Suprapubic skin (tissue), 4 donors: ENCODE results near the gene CXXC5. TPM values are rescaled to one million over a fixed set of nuclear protein-coding genes. Genes with fewer than 3 reads are reported as not detected.

Experiments
- DNase-seq, 2 donors: peaks; one replicate each; pipeline ENCODE4 v3.0.0-alpha.2; 2019; ENCODE audit warnings: low spot score in 2 of 2
- H3K27ac ChIP-seq: fragments of 200-600 bp; sonication (generic); one replicate; pipeline ENCODE4 v1.5.1; 2019
- H3K27me3 ChIP-seq: fragments of 200-600 bp; sonication (generic); one replicate; pipeline ENCODE4 v1.5.1; 2019
- H3K36me3 ChIP-seq: fragments of 200-600 bp; sonication (generic); one replicate; pipeline ENCODE4 v1.5.1; 2019
- H3K4me1 ChIP-seq: fragments of 200-600 bp; sonication (generic); one replicate; pipeline ENCODE4 v1.5.1; 2019
- H3K4me3 ChIP-seq: fragments of 200-600 bp; sonication (generic); one replicate; pipeline ENCODE4 v1.5.1; 2019; ENCODE audit warnings: mild to moderate bottlenecking
- H3K9me3 ChIP-seq: fragments of 200-600 bp; sonication (generic); one replicate; pipeline ENCODE4 v1.5.1; 2019
- EP300 ChIP-seq: sonication (generic); formaldehyde crosslinking; IDR thresholded peaks from one replicate; pipeline ENCODE4 v1.6.1; 2017; ENCODE audit warnings: antibody characterized with exemption
- POLR2A ChIP-seq, 2 donors: fragments of 450-650 bp; IDR thresholded peaks; one replicate each; pipeline ENCODE4 v1.6.1; 2017; ENCODE audit warnings: antibody characterized with exemption in 2 of 2, mild to moderate bottlenecking in 2 of 2, moderate library complexity in 2 of 2
- POLR2AphosphoS5 ChIP-seq, 3 donors: sonication (generic); formaldehyde crosslinking; IDR thresholded peaks; one replicate each; pipeline ENCODE4 v1.6.1; 2017; ENCODE audit warnings: antibody characterized with exemption in 3 of 3
- WGBS: methylation state at CpG from one replicate; pipeline ENCODE4 v1.1.5; 2018; 5-methylcytosine and 5-hydroxymethylcytosine counted together
- total RNA-seq, 4 donors: library from RNA; depleted of rRNA; stranded (reverse); fragments of >200 nt; gene quantifications; one replicate each; pipeline ENCODE4 v1.1.0, GENCODE V29; 2016
- TF ChIP-seq, protein P1 (sequence below), 2 donors: fragments of 200-600 bp in 1 of 2; fragments of 450-650 bp in 1 of 2; sonication (generic) in 1 of 2; IDR thresholded peaks; one replicate each; pipeline ENCODE4 v1.5.1; 2016 to 2019; ENCODE audit warnings: antibody characterized with exemption in 2 of 2, mild to moderate bottlenecking in 1 of 2, moderate library complexity in 1 of 2

CXXC5 gene
- total RNA-seq, 4 donors from 2014 or later, result 21.8 to 40.6 (median 30.1) TPM

- H3K27ac ChIP-seq, result no peak overlapping the region
- TF ChIP-seq POLR2AphosphoS5 (IDR thresholded peaks at IDR 0.05) (no peak), POLR2A (IDR thresholded peaks at IDR 0.05) (no peak), EP300 (no peak)
- TF ChIP-seq, protein P1, sequence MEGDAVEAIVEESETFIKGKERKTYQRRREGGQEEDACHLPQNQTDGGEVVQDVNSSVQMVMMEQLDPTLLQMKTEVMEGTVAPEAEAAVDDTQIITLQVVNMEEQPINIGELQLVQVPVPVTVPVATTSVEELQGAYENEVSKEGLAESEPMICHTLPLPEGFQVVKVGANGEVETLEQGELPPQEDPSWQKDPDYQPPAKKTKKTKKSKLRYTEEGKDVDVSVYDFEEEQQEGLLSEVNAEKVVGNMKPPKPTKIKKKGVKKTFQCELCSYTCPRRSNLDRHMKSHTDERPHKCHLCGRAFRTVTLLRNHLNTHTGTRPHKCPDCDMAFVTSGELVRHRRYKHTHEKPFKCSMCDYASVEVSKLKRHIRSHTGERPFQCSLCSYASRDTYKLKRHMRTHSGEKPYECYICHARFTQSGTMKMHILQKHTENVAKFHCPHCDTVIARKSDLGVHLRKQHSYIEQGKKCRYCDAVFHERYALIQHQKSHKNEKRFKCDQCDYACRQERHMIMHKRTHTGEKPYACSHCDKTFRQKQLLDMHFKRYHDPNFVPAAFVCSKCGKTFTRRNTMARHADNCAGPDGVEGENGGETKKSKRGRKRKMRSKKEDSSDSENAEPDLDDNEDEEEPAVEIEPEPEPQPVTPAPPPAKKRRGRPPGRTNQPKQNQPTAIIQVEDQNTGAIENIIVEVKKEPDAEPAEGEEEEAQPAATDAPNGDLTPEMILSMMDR (IDR thresholded peaks at IDR 0.05), result no peak
- no peaks in the 10 kb centered on the region for H3K27me3 ChIP-seq
- peaks cover 26% of the 10 kb centered on the region for H3K4me1 ChIP-seq
- H3K4me3 ChIP-seq, result no peak overlapping the region
- peaks cover 24% of the 10 kb centered on the region for H3K36me3 ChIP-seq
- H3K9me3 ChIP-seq, result no peaks in the 10 kb centered on the region
- DNase-seq, result no peak
These were observed 33.3 kb downstream of the CXXC5 start for GRCh38 chr5:139681466-139681865.

DNA sequence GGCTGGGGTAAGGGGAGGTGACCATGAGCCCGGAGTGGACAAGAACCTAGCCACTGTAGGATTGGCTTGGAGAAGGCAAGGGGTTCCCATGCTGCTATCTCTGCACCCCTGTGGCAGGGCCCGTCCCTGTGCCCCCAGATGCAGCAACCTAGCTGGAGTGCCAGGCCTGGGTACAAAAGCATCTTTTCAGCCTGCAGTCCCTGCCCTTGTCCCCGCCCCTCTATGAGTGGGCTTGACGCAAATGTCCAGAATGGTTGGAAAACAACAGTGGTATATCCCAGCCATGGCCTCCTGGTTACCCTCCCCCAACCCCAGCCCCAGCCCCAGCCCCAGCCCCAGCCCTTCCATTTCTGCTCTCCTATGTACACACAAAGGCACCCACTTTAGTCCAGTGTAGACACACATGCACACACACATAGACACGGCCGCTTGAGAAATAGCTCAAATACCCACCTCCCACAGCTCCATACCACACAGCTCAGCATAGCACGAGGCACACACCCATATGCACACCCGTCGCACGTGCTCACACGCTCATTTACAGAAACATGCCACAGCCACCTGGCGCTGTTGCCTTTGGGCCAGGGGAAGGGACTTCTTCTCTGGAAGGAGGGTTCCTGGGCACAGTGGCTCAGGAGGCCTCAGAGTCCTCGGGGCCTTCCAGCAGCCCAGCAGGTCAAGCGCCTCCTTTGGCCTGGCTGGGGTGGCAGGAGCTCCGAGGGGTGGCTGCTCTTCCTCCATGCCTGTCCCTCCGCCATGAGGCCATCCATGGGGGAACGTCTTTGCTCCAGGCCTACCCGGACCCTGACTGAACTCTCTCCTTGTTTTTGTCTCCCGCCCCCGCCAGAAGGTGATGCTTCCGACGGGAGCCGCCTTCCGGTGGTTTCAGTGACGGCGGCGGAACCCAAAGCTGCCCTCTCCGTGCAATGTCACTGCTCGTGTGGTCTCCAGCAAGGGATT, 34.1 kb downstream of the CXXC5 start:
- Histone ChIP-seq H3K36me3 (peaks cover 24% of the 10 kb centered on the region), H3K27ac (no peak overlapping the region), H3K27me3 (no peaks in the 10 kb centered on the region), H3K4me3 (no peak overlapping the region), H3K9me3 (no peaks in the 10 kb centered on the region), H3K4me1 (peaks cover 17% of the 10 kb centered on the region)
- WGBS, result 87% methylated on average over 27 of the region's 29 CpGs
- no peak for TF ChIP-seq POLR2AphosphoS5 (IDR thresholded peaks at IDR 0.05)
- no peak for TF ChIP-seq POLR2A (IDR thresholded peaks at IDR 0.05)
- TF ChIP-seq, protein P1 (IDR thresholded peaks at IDR 0.05), result no peak
- no peak for TF ChIP-seq EP300
- DNase-seq, result no peak

DNA sequence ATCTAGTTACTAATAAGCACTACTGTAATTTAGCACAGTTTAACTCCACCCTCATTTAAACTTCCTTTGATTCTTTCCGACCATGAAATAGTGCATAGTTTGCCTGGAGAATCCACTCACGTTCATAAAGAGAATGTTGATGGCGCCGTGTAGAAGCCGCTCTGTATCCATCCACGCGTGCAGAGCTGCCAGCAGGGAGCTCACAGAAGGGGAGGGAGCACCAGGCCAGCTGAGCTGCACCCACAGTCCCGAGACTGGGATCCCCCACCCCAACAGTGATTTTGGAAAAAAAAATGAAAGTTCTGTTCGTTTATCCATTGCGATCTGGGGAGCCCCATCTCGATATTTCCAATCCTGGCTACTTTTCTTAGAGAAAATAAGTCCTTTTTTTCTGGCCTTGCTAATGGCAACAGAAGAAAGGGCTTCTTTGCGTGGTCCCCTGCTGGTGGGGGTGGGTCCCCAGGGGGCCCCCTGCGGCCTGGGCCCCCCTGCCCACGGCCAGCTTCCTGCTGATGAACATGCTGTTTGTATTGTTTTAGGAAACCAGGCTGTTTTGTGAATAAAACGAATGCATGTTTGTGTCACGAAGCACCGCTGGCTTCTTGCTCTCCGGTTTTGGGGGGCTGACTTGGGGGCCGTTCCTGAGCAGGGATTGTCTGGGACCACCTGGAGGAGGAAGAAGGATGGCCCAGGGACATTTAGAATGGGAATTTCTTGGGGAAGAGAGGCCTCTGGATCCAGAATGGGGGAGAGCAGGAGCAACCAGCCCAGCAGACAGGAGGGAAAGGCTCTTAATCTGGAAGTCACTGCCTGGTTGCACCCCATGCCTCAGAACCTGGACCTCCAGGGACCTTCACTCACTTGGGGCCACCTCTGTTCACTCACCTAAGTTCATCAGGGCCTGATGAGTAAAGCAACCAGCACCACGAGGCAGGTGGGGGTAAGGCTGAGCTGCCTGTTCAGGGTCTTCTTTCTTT, 35.4 kb downstream of the CXXC5 start:
- Histone ChIP-seq H3K9me3 (no peaks in the 10 kb centered on the region), H3K27ac (no peak overlapping the region), H3K4me1 (peaks cover 8% of the 10 kb centered on the region), H3K4me3 (no peak overlapping the region), H3K36me3 (peaks cover 24% of the 10 kb centered on the region), H3K27me3 (no peaks in the 10 kb centered on the region)
- 66% methylated on average over 20 of the region's 20 CpGs for WGBS
- TF ChIP-seq, protein P1 (IDR thresholded peaks at IDR 0.05), result no peak
- TF ChIP-seq POLR2AphosphoS5 (IDR thresholded peaks at IDR 0.05) (no peak), POLR2A (IDR thresholded peaks at IDR 0.05) (no peak), EP300 (no peak)
- DNase-seq, result no peak

DNA sequence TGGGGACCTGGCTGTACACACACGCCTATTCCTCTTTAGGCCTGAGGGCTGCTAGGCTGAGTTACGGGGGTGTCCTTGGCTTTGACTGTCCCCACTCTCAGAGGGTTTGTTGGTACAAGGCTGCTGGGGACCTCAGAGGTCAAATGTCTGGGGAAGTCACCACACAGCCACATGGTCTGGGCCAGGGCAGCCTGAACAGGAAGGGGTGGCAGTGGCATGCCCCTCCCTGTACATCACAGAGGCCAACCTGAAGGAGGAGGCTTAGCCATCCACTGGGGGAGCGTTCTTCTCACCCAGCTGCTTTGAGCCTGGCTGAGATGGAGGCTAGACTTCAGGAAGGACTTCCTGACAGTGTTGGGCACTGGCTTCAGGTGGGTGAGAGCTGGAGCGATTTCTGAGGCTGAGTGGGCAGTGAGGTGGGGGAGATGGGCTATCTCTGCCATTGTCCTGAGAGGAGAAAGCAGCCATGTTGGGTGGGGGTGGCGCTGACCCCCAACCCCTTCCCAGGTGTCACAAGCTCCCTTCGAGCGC, 36.3 kb downstream of the CXXC5 start:
- no peak for DNase-seq

More for the DNA sequence above, 36.3 kb downstream of the CXXC5 start:
- Histone ChIP-seq H3K4me1 (peaks cover 8% of the 10 kb centered on the region), H3K27ac (no peak overlapping the region), H3K9me3 (no peaks in the 10 kb centered on the region), H3K36me3 (peaks cover 24% of the 10 kb centered on the region), H3K4me3 (no peak overlapping the region), H3K27me3 (no peaks in the 10 kb centered on the region)
- 95% methylated on average over 6 of the region's 7 CpGs for WGBS
- TF ChIP-seq POLR2A (IDR thresholded peaks at IDR 0.05) (no peak), POLR2AphosphoS5 (IDR thresholded peaks at IDR 0.05) (no peak), EP300 (no peak)
- TF ChIP-seq, protein P1 (IDR thresholded peaks at IDR 0.05), result no peak
